OCI-LY1 (cell line): ENCODE measurements around the gene CRACDL.

ENCODE experiments used
- EZH2 ChIP-seq: fragments of 200-600 bp; sonication (generic), shearing (Covaris generic); IDR thresholded peaks from 2 replicates; pipeline ENCODE4 v1.8.0; 2017; ENCODE audit warnings: borderline replicate concordance, mixed run types, mild to moderate bottlenecking, antibody characterized with exemption, low read length, moderate library complexity, mixed read lengths
- TF ChIP-seq, protein P1 (sequence below): fragments of 200-600 bp; sonication (generic), shearing (Covaris generic); IDR thresholded peaks from 2 replicates; pipeline ENCODE4 v1.5.1; 2017; ENCODE audit warnings: mild to moderate bottlenecking, antibody characterized with exemption, low read length, moderate library complexity, mixed read lengths

DNA sequence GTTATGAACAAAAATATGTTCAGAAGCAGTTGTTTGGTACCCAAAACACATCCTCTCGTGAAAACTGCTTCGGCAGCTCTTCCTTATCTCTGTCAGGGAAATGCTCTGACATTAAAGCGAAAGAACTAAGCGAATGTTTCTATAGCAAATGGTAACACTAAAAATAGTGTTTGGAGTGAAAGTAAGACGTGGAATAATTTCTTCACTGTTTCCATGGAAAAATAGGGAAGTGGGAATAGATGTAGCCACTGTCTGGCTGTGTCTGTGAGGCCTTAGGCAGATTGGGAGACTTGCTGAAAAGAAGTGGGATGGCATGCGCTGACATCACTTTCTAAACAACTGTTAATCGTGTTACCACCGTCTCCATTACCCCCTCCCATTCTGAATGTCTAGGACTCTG is 11.5 kb upstream of the CRACDL start:
- TF ChIP-seq, protein P1, sequence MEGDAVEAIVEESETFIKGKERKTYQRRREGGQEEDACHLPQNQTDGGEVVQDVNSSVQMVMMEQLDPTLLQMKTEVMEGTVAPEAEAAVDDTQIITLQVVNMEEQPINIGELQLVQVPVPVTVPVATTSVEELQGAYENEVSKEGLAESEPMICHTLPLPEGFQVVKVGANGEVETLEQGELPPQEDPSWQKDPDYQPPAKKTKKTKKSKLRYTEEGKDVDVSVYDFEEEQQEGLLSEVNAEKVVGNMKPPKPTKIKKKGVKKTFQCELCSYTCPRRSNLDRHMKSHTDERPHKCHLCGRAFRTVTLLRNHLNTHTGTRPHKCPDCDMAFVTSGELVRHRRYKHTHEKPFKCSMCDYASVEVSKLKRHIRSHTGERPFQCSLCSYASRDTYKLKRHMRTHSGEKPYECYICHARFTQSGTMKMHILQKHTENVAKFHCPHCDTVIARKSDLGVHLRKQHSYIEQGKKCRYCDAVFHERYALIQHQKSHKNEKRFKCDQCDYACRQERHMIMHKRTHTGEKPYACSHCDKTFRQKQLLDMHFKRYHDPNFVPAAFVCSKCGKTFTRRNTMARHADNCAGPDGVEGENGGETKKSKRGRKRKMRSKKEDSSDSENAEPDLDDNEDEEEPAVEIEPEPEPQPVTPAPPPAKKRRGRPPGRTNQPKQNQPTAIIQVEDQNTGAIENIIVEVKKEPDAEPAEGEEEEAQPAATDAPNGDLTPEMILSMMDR = no peak
- TF ChIP-seq EZH2 = no peak
